Ureter (tissue), 1 donor: ENCODE results near the gene FALEC. TPM values are rescaled to one million over a fixed set of nuclear protein-coding genes. Genes with fewer than 3 reads are reported as not detected.

Source experiments
- DNase-seq: peaks from one replicate; pipeline ENCODE4 v3.0.0-alpha.2; 2020; ENCODE audit warnings: low spot score
- total RNA-seq: library from RNA; stranded (reverse); gene quantifications from one replicate; pipeline ENCODE4 v1.2.4, GENCODE V29; 2023
- donor health status: DM: yes; HTN: yes; CAD: no.

The FALEC gene
- total RNA-seq, 1 donor from 2014 or later: not detected

DNA sequence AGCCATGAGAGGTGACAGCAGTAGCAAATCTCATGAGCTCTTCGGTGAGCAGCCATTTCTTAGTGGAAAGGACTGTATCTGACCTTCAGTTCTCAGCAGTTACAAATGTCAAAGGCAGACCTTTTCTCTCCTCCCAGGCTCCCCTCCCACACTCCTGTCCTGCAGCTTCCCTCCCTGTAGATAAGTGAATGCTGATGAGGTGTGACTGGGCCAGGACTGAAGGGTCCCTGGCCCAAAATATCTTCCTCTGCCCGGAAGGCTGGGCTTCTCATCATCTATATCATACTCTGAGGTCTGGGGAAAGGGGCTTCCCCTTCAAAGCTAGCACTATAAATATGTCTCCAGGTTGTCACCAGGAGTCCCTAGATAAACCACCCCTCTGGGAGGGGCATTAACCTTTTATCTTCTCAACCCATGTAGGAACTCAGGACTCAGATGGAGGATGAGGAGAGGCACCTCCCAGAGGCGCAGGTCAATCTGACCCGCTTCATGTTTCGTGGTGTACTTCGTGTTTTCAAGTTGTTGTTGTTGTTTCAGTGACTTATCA lies 30.0 kb downstream of the FALEC start:
- no peak for DNase-seq

DNA sequence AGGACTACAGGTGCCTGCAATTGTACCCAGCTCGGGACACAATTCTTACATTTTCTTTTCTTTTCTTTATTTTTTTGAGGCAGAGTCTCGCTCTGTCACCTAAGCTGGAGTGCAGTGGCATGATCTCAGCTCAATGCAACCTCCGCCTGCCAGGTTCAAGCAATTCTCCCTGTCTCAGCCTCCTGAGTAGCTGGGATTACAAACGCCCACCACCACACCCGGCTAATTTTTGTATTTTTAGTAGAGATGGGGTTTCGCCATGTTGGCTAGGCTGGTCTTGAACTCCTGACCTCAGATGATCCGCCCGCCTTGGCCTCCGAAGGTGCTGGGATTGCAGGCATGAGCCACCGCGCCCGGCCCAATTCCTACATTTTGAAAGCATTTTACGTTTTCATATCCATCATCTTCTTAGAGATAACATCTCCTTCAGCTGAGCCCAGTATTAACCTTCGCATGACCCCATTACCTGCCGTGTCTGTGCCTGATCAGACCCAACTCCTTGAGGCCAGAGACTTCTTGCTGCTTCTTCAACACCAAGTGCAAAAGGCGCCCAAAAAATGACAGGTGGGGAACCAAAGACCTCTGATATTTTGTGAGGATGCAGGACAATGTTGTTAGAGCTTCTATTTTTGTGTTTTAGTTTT lies 30.9 kb downstream of the FALEC start:
- no peak for DNase-seq

DNA sequence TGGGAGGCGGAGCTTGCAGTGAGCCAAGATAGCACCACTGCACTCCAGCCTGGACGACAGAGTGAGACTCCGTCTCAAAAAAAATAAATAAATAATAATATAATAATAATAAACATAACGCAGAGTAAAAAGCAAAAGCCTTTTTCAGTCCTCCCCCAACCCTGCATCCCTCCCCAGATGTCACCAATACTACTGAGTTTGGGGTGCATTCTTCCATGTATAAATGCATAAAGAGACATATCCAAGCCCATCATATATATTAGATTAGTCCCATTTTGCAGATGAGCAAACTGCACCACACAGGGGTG lies 32.7 kb downstream of the FALEC start:
- no peak for DNase-seq

DNA sequence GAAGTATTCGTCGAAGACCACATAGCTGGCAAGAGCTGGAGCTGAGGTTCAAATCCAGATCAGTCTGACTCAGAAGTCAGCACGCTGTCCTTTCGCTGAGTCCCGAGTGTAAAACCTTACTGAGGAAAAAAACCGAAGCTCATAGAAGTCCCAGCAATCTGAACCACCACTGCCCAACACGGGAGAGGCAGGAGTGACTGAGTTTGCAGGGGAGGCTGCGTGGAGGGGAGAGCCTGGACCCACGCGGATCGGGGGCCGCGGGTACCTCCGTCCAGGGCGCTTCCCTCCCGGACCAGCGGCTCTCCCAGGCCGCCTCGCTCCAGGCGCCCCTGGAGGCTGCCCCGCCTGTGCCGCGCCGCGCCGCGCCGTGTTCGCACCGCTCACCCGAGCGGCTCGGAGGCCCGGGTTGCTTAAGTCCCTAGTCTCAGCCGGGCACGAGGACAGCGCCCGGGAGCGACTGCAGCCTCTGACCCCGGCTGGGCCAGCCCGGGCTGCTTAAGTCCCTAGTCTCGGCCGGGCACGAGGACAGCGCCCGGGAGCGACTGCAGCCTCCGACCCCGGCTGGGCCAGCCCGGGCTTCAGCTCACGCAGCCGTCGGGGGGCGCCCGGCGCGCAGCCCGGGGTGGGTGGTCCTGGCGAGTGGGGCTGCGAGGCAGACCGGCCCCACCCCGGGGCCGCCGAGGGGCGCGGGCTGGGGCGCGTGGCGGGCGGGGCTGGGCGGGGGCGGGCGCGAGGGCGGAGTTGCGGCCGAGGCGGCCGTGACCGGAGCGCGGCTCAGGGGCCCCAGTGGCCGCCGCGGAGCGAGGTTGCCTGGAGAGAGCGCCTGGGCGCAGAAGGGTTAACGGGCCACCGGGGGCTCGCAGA lies 33.3 kb downstream of the FALEC start, which contains the start of gene ADAMTSL4:
TSS of gene ADAMTSL4 (plus strand) at position 777 of the 864 bp plus-strand sequence. CDS start 2,881 bp downstream, outside the sequence.
- DNase-seq: no peak

DNA sequence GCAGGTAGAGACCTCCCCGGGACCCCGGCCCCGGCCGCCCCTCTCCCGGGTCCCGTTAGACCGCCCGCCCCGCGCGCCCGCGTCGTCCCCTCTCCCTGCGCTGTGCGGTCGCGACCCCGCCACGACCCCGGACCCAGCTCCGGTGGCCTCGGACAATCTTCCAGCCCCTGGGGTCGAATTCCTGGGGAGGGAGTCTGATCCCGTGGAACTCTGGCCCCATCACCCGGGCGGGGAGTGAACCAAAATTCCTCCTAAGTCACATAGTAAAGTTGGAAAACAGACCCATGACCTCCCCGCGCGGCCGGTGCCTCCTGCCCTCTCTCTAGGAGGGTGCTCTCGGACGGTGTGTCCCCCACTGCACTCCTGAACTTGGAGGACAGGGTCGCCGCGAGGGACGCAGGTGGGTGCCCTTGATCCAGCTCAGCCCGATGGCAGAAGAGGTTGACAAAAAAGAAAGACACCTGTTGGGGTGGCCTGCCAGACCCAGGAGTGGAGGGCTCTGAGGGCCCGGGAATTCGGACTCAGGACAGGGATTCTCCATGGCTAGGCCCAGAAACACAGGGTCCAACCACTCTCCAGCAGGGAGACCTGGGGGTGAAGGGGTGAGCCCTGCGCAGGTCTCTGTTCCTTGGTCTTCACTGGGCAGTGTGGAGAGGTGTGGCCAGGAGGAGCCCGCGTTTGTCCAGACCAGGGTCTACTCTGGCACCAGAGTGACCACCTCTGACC lies 34.1 kb downstream of the FALEC start:
- DNase-seq: no peak

DNA sequence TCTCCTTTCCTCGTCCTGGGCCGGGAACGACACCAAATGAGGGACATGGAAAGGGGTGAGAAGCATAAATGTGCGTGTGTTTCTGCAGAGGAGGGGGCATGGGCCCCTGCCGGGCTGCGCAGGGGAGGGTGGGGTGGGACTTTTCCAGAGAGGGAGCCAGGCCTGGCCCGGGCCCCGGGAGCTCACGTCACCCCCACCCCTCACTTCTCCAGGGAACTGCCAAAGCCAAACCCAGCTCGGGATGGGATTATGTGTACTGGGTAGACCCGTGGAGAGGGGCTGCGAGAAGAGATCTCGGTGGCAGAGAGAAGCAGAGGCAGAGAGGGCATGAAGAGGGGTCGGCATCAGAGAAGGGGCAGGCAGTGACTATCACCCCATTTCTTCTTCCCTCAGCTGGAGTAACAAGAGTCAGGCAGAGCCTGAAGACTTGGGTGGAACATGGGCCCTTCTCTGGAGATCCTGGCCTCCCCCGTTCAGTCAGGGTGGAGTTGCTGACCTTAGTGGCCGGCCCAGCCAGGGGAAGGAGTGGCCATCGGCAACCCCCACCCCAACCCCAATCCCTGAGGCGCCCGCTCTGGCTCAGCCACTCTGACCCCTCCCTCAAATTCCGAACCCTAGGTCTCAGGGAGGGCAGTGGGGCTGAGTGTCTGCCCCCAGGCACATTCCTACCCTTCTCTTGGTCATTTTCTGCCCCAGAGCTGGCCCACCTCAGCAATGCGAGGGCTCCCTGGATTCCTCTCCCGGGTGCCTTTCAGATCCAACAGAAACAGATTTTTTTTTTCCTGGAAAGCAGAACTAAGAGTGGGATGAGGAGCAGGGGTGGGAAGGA lies 34.9 kb downstream of the FALEC start:
- no peak for DNase-seq

DNA sequence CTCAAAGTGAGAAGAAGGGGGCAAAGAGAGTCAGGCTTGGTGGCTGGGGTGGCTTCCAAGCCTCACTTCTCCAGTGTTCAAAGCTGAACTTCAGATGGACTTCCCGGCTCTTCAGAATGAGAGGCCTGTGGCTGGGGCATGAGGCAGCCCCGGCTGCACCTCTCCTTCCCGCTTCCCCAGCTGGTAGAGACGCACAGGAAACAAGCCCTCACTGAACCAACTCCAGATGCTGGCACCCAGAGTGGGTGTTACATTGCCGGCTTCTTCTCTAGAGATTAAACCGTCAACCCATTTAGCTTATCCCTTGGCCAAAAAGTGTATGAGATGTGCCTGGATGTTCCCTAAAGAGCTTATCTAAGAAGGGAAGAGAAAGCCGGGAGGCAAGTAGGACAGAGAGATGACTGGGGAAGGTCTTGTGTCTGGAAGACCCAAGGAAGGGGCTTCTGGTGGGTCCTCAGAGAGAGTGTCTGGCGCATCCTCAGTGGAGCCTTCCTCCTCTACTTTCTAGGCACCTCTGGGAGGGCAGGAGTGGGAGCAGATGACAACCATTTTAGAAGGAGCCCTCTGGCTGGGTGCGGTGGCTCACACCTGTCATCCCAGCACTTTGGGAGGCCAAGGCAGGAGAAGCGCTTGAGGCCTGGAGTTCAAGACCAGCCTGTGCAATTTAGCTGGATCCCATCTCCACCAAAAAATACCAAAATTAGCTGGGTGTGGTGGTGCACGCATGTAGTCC lies 35.7 kb downstream of the FALEC start:
- no peak for DNase-seq

DNA sequence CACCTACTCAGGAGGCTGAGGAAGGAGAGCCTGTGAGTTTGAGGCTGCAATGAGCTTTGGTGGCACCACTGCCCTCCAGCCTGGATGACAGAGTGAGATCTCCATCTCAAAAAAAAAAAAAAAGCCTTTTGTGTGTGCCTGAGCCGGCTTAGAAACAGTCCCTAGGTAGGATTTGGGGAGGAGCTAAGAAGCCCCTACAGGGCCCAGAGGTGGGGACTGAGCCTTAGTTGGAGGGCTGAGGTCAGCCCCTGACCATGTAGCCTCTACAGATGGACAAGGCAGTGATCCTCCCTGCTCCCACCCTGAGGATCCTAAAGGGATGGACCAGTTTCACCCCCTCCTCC lies 36.2 kb downstream of the FALEC start:
- DNase-seq: no peak

DNA sequence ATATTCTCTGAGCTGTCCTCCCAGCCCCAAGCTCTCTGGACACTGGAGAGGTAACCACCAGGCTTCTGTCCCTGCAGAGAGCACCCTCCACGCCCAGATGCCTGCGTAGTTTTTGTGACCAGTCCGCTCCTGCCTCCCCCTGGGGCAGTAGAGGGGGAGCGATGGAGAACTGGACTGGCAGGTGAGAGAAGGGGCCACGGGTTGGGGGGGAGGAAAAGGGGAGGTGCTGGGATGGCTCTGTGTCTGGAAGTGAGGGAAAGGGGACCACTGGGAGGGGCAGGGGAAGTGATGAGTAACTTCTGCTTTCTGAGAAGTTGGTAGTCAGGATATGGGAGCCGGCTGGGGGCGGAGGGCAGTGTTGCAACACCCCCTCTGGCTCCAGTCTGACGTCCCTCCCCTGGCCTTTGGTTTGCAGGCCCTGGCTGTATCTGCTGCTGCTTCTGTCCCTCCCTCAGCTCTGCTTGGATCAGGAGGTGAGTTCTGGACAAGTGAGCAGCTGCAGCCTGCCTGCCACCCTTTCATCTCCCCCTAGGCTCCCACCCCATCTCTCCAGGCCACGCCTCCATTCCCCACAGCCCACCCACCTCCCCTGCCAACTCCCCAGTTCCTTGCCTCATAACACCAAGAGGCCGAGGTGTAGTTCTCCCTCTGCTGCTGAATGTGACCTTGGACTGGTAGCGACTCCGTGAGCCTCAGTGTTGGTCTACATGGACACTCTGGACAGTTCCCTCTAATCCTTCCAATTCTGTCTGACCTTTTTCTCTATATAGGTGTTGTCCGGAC lies 36.8 kb downstream of the FALEC start:
- peak; percentile 91 for DNase-seq

DNA sequence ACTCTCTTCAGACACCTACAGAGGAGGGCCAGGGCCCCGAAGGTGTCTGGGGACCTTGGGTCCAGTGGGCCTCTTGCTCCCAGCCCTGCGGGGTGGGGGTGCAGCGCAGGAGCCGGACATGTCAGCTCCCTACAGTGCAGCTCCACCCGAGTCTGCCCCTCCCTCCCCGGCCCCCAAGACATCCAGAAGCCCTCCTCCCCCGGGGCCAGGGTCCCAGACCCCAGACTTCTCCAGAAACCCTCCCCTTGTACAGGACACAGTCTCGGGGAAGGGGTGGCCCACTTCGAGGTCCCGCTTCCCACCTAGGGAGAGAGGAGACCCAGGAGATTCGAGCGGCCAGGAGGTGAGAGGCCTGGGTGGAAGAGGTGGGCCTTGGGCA lies 37.3 kb downstream of the FALEC start:
- DNase-seq: no peak

DNA sequence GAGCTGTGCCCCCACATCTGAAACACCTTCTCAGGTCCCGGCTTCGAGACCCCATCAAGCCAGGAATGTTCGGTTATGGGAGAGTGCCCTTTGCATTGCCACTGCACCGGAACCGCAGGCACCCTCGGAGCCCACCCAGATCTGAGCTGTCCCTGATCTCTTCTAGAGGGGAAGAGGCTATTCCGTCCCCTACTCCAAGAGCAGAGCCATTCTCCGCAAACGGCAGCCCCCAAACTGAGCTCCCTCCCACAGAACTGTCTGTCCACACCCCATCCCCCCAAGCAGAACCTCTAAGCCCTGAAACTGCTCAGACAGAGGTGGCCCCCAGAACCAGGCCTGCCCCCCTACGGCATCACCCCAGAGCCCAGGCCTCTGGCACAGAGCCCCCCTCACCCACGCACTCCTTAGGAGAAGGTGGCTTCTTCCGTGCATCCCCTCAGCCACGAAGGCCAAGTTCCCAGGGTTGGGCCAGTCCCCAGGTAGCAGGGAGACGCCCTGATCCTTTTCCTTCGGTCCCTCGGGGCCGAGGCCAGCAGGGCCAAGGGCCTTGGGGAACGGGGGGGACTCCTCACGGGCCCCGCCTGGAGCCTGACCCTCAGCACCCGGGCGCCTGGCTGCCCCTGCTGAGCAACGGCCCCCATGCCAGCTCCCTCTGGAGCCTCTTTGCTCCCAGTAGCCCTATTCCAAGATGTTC lies 38.0 kb downstream of the FALEC start:
- DNase-seq: no peak

DNA sequence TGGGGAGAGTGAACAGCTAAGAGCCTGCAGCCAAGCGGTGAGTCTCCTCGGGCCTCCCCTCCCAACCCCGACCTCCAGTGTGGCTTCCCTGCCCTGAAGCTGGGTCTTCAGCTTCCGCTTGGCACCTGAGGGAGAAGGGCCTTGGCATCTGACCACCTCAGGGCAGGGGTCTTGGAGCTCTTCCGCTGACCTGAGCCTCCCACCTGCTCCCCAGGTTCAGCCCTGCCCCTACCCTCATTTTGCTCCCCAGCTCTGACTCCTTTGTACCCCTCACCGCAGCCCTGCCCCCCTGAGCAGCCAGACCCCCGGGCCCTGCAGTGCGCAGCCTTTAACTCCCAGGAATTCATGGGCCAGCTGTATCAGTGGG lies 38.5 kb downstream of the FALEC start:
- no peak for DNase-seq

DNA sequence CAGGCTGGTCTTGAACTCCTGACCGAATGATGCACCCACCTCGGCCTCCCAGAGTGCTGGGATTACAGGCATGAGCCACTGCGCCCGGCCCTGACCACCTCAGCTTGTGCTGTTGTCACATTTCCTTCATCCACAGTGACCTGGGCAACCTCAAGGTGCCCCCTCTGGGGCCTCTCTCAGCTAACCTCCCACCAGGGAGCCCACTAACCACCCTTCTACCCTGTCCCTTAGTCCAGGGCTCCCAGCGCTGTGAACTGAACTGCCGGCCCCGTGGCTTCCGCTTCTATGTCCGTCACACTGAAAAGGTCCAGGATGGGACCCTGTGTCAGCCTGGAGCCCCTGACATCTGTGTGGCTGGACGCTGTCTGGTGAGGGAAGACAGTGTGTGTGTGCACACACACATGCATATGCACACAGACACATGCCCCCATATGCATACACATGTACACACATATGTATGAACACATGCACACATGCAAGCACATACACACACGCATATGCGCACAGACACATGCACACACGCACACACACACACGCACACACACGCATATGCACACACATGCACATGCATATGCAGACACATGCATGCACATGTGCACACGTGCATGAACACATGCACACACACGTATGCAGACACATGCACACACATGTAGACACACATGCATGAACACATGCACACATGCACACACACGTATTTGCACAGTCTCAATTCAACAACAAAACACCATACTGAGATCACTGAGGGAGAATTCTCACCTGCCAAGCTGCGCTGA lies 39.8 kb downstream of the FALEC start:
- DNase-seq: no peak

DNA sequence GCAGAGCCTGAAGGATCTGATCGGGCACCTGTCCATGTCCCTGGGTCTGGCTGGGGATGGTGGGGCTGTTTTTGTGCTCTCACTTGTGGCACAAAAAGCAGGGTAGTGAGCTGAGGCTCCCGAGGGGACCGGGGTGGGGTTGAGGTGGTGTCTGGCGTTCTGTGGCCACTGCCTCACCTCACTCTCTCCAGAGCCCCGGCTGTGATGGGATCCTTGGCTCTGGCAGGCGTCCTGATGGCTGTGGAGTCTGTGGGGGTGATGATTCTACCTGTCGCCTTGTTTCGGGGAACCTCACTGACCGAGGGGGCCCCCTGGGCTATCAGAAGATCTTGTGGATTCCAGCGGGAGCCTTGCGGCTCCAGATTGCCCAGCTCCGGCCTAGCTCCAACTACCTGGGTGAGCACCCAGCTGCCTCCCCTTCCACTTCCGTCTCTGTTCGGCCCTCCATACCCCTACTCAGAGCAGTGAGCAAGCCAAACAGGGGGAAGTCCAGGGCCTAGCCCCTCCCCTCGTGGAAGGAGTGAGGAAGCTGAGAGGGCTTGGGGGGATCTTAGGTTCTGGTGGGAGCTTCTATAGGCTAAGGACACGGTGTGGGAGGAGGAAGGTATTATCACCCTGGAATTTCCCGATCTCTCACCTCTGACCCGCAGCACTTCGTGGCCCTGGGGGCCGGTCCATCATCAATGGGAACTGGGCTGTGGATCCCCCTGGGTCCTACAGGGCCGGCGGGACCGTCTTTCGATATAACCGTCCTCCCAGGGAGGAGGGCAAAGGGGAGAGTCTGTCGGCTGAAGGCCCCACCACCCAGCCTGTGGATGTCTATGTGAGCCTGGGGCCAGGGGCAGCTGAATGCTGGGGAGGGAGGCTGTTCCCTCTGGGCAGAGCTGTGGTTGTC lies 40.7 kb downstream of the FALEC start:
- DNase-seq: no peak

DNA sequence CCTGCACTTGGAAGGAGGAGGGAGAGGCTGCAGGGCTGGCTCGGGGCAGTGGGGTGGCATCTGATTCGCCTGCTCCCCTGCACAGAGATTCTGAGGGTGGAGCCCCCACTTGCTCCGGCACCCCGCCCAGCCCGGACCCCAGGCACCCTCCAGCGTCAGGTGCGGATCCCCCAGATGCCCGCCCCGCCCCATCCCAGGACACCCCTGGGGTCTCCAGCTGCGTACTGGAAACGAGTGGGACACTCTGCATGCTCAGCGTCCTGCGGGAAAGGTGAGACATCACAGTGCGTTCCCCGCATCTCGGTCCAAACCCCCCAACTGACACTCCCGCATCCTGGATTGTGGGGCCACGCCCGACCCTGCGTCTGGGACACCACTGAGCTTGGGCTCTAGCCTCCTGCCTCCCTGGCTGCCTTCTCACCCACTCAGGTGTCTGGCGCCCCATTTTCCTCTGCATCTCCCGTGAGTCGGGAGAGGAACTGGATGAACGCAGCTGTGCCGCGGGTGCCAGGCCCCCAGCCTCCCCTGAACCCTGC lies 41.6 kb downstream of the FALEC start:
- no peak for DNase-seq

DNA sequence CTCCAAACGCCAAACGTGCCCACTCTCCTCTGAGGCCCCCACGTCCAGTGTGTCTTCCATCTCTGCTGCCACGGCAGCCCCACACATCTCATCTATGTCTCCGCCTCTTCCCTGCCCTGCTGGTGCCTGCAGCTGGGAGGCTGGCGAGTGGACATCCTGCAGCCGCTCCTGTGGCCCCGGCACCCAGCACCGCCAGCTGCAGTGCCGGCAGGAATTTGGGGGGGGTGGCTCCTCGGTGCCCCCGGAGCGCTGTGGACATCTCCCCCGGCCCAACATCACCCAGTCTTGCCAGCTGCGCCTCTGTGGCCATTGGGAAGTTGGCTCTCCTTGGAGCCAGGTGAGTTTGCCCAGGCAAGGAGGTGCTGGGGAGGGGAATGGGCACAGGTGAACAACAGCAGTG lies 42.3 kb downstream of the FALEC start:
- DNase-seq: no peak

DNA sequence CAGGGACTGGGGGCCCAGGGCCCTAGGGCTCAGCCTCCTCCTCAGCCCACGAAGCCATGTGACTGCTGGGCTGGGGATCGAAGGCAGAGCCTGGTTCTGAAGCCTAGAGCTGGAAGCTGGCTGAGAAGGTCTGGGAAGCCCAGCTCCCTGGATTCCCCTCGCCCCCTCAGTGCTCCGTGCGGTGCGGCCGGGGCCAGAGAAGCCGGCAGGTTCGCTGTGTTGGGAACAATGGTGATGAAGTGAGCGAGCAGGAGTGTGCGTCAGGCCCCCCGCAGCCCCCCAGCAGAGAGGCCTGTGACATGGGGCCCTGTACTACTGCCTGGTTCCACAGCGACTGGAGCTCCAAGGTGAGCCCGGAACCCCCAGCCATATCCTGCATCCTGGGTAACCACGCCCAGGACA lies 42.8 kb downstream of the FALEC start:
- DNase-seq: no peak
